Natural killer cell (primary cell): ENCODE measurements around the gene DCP2. TPM values are rescaled to one million over a fixed set of nuclear protein-coding genes. Genes with fewer than 3 reads are reported as not detected.

Experiments
- ATAC-seq, 3 donors: fragments of 150-1000 bp in 2 of 3; fragments of 200-7000 bp in 1 of 3; cut with Tn5 transposase; 1 replicate in 1 of 3; 2 replicates in 2 of 3; pipeline ENCODE4 v1.10.0; 2021; ENCODE audit warnings: mild to moderate bottlenecking in 2 of 3, moderate library complexity in 2 of 3
- DNase-seq, 2 donors: peaks; one replicate each; pipeline versions ENCODE4 v3.0.0 to v3.0.0-alpha.2; 2013 to 2021; ENCODE audit warnings: mixed read lengths in 1 of 2
- H3K27ac ChIP-seq: one replicate; pipeline ENCODE4 v1.5.1; 2013; ENCODE audit warnings: mild to moderate bottlenecking, low read length
- H3K27me3 ChIP-seq: one replicate; pipeline ENCODE4 v1.6.1; 2013; ENCODE audit warnings: low read length; ENCODE audit not compliant: control insufficient read depth, insufficient read depth
- H3K36me3 ChIP-seq: one replicate; pipeline ENCODE4 v1.6.1; 2013; ENCODE audit warnings: low read length; ENCODE audit not compliant: control insufficient read depth, insufficient read depth
- H3K4me1 ChIP-seq: one replicate; pipeline ENCODE4 v1.6.1; 2013; ENCODE audit warnings: low read length; ENCODE audit not compliant: control insufficient read depth, insufficient read depth
- H3K4me3 ChIP-seq: one replicate; pipeline ENCODE4 v1.5.1; 2013; ENCODE audit warnings: low read length
- H3K9me3 ChIP-seq: one replicate; pipeline ENCODE4 v1.6.1; 2013; ENCODE audit warnings: low read length; ENCODE audit not compliant: control insufficient read depth, insufficient read depth
- H3K27ac Mint-ChIP-seq, 2 donors: one replicate each; pipeline ENCODE4 v1.8.0; 2022; ENCODE audit warnings: mild to moderate bottlenecking in 2 of 2, mixed read lengths in 2 of 2, moderate library complexity in 1 of 2
- H3K27me3 Mint-ChIP-seq, 2 donors: one replicate each; pipeline ENCODE4 v1.8.0; 2022; ENCODE audit warnings: low read depth in 2 of 2, mixed read lengths in 2 of 2
- H3K36me3 Mint-ChIP-seq: one replicate; pipeline ENCODE4 v1.8.0; 2022; ENCODE audit warnings: mixed read lengths
- H3K4me1 Mint-ChIP-seq, 2 donors: one replicate each; pipeline ENCODE4 v1.8.0; 2022; ENCODE audit warnings: mixed read lengths in 2 of 2
- H3K4me3 Mint-ChIP-seq: one replicate; pipeline ENCODE4 v1.8.0; 2022; ENCODE audit warnings: mild to moderate bottlenecking, moderate library complexity, mixed read lengths
- H3K9me3 Mint-ChIP-seq, 2 donors: one replicate each; pipeline ENCODE4 v1.8.0; 2022; ENCODE audit warnings: mixed read lengths in 2 of 2
- CTCF ChIP-seq: fragments of 200-600 bp; IDR thresholded peaks from one replicate; pipeline ENCODE4 v1.8.0; 2022; ENCODE audit warnings: antibody characterized with exemption
- WGBS: methylation state at CpG from one replicate; pipeline ENCODE4 v1.1.7; 2013; ENCODE audit warnings: missing lambda C conversion rate; ENCODE audit not compliant: insufficient coverage; 5-methylcytosine and 5-hydroxymethylcytosine counted together
- intact Hi-C: fragments of 100-400 bp; cut with micrococcal nuclease; formaldehyde crosslinking; loops from one replicate; pipeline ENCODE4 v1.14.2; 2022
- total RNA-seq, 4 donors: library from RNA; stranded (reverse); fragments of 120-200 nt in 1 of 4; gene quantifications; one replicate each; pipeline versions ENCODE4 v1.2.3 to v1.2.4, GENCODE V29; 2013 to 2022

The DCP2 gene
- total RNA-seq, 3 donors from 2014 or later (not counting 1 experiment from before 2014, with no cell fraction given): 69.3 to 82.9 (median 76.7) TPM

- H3K36me3 ChIP-seq: no peaks in the 10 kb centered on the region
- Mint-ChIP-seq H3K9me3 (no peaks in the 10 kb centered on the region), H3K4me1 (no peaks in the 10 kb centered on the region), H3K36me3 (no peaks in the 10 kb centered on the region), H3K4me3 (no peak overlapping the region), H3K27me3 (no peaks in the 10 kb centered on the region), H3K27ac (no peak overlapping the region)
- no peaks in the 10 kb centered on the region for H3K4me1 ChIP-seq
- no peaks in the 10 kb centered on the region for H3K27me3 ChIP-seq
- TF ChIP-seq CTCF: no peak
- H3K27ac ChIP-seq: no peak overlapping the region
- H3K9me3 ChIP-seq: no peaks in the 10 kb centered on the region
- ATAC-seq (no peak), DNase-seq (no peak)
- 81% methylated on average over 5 of the region's 5 CpGs for WGBS
- intact Hi-C loops: no loop called here
- no peak overlapping the region for H3K4me3 ChIP-seq
These were observed 80.4 kb downstream of the DCP2 start for GRCh38 chr5:113056988-113057387.

- H3K4me1 Mint-ChIP-seq: peaks cover 0 to 6% of the 10 kb centered on the region in 2 donors
- intact Hi-C loops: no loop called here
- H3K4me1 ChIP-seq: no peaks in the 10 kb centered on the region
- no peak overlapping the region for H3K27ac ChIP-seq
- no peak for TF ChIP-seq CTCF
- DNase-seq (no peak), ATAC-seq (no peak)
- no peaks in the 10 kb centered on the region for H3K27me3 ChIP-seq
- no peaks in the 10 kb centered on the region for H3K36me3 Mint-ChIP-seq
- H3K27ac Mint-ChIP-seq: no peak overlapping the region
- H3K27me3 Mint-ChIP-seq: no peaks in the 10 kb centered on the region
- H3K4me3 ChIP-seq: no peak overlapping the region
- H3K36me3 ChIP-seq: no peaks in the 10 kb centered on the region
- no peaks in the 10 kb centered on the region for H3K9me3 Mint-ChIP-seq
- no peak overlapping the region for H3K4me3 Mint-ChIP-seq
- WGBS: 89% methylated on average over 14 of the region's 14 CpGs
- no peaks in the 10 kb centered on the region for H3K9me3 ChIP-seq
These were observed 81.0 kb downstream of the DCP2 start for GRCh38 chr5:113057557-113057984.

GRCh38 chr5:113058269-113058668 is 81.7 kb downstream of the DCP2 start:
- no peak overlapping the region for H3K27ac Mint-ChIP-seq
- intact Hi-C loops: no loop called here

More at GRCh38 chr5:113058269-113058668, 81.7 kb downstream of the DCP2 start:
- Mint-ChIP-seq H3K4me1 (peaks cover 0 to 8% of the 10 kb centered on the region in 2 donors), H3K4me3 (no peak overlapping the region), H3K27me3 (no peaks in the 10 kb centered on the region), H3K36me3 (no peaks in the 10 kb centered on the region), H3K9me3 (no peaks in the 10 kb centered on the region)
- Histone ChIP-seq H3K36me3 (no peaks in the 10 kb centered on the region), H3K27me3 (no peaks in the 10 kb centered on the region), H3K4me1 (no peaks in the 10 kb centered on the region), H3K9me3 (no peaks in the 10 kb centered on the region), H3K4me3 (no peak overlapping the region), H3K27ac (no peak overlapping the region)
- no peak for TF ChIP-seq CTCF
- WGBS: 96% methylated on average over 5 of the region's 5 CpGs
- no peak for DNase-seq
- ATAC-seq: no peak
